ENCODE data around the gene UBR3. TPM values are rescaled to one million over a fixed set of nuclear protein-coding genes. Genes with fewer than 3 reads are reported as not detected.

UBR3 gene
- total and polyA plus RNA-seq, 4 experiments from 2014 or later = 4.3 to 43.5 (median 27.6) TPM

GRCh38 chr2:169797601-169798000 is 29.7 kb upstream of the UBR3 start:
- no peaks in the 10 kb centered on the region for H3K9me3 Mint-ChIP-seq
- H3K27me3 Mint-ChIP-seq = peaks cover 0 to 6% of the 10 kb centered on the region in 2 donors
- peak overlapping the region in 5 of 8 donors; percentile 42 to 72 (median 53) for H3K4me3 Mint-ChIP-seq
- no peak overlapping the region for H3K27ac ChIP-seq (ENCODE audit: low read depth, low read length)
- intact Hi-C loops (cut with micrococcal nuclease) = no loop called here
- ChIA-PET CTCF (ENCODE audit: partially characterized antibody) (no interaction called here), POLR2A (ENCODE audit: partially characterized antibody) (interaction anchor here (1.4 to 1.9 kb wide), 2 partner anchors 9 to 30 kb away, joined by 3 to 33 read pairs; partner anchors contain the start of gene UBR3)
- no peak overlapping the region for H3K4me3 ChIP-seq (ENCODE audit: low read length in 2 of 2)
- H3K9me3 ChIP-seq (ENCODE audit: control insufficient read depth in 1 of 2, low read length in 2 of 2) = no peaks in the 10 kb centered on the region
- H3K27ac Mint-ChIP-seq = peak overlapping the region in 4 of 7 donors; percentile 46 to 93 (median 72)
- H3K4me1 ChIP-seq (ENCODE audit: insufficient read depth, low read length) = peaks cover 38% of the 10 kb centered on the region
- peaks cover 15 to 40% (median 28%) of the 10 kb centered on the region in 4 donors for H3K4me1 Mint-ChIP-seq
- DNase-seq = no peak
- no peaks in the 10 kb centered on the region for H3K36me3 ChIP-seq (ENCODE audit: insufficient read depth, low read length)
- H3K36me3 Mint-ChIP-seq = peaks cover 8 to 23% of the 10 kb centered on the region in 2 donors
- no peaks in the 10 kb centered on the region for H3K27me3 ChIP-seq (ENCODE audit: insufficient read depth, low read length)

- Mint-ChIP-seq H3K9me3 (no peaks in the 10 kb centered on the region), H3K27me3 (peaks cover 0 to 6% of the 10 kb centered on the region in 2 donors), H3K4me3 (peak overlapping the region; percentile 84 to 94 (median 91)), H3K36me3 (peaks cover 10 to 26% of the 10 kb centered on the region in 2 donors), H3K27ac (peak overlapping the region; percentile 89 to 97 (median 93)), H3K4me1 (peaks cover 16 to 45% (median 33%) of the 10 kb centered on the region in 4 donors)
- Histone ChIP-seq H3K36me3 (ENCODE audit: insufficient read depth, low read length) (no peaks in the 10 kb centered on the region), H3K9me3 (ENCODE audit: control insufficient read depth in 1 of 2, low read length in 2 of 2) (no peaks in the 10 kb centered on the region), H3K27me3 (ENCODE audit: insufficient read depth, low read length) (no peaks in the 10 kb centered on the region), H3K27ac (ENCODE audit: low read depth, low read length) (peak overlapping the region; percentile 85), H3K4me3 (ENCODE audit: low read length in 2 of 2) (peak overlapping the region; percentile 45 to 95), H3K4me1 (ENCODE audit: insufficient read depth, low read length) (peaks cover 43% of the 10 kb centered on the region)
- ChIA-PET CTCF (ENCODE audit: partially characterized antibody) (interaction anchor here (1.0 kb wide), 1 partner anchor 26 kb away, joined by 3 read pairs; no protein-coding TSS in a partner anchor), POLR2A (ENCODE audit: partially characterized antibody) (interaction anchor here (0.8 to 2.6 kb wide), 11 partner anchors 10 to 1553 kb away, joined by 3 to 33 read pairs (median 5); partner anchors contain the start of genes CFAP210, FASTKD1, GORASP2 and METTL5)
- no peak for DNase-seq
- intact Hi-C loops (cut with micrococcal nuclease) = loop anchor here (1.0 to 2.0 kb wide), 3 partner anchors 104 to 226 kb away; partner anchors contain the start of genes CFAP210, FASTKD1, PHOSPHO2 and PPIG
Measured at GRCh38 chr2:169798397-169798717, 28.9 kb upstream of the UBR3 start.

GRCh38 chr2:169798718-169799592 is 28.3 kb upstream of the UBR3 start, which contains the start of gene SSB:
Gene SSB, plus strand, starts transcription at chr2:169798871. Its CDS starts 2,090 bp downstream, at chr2:169800961.
- Histone ChIP-seq H3K27ac (ENCODE audit: low read depth, low read length) (peak within 1 kb of the TSS; percentile 85), H3K9me3 (ENCODE audit: control insufficient read depth in 1 of 2, low read length in 2 of 2) (no peaks in the 10 kb centered on the region), H3K36me3 (ENCODE audit: insufficient read depth, low read length) (no peaks in the 10 kb centered on the region), H3K4me1 (ENCODE audit: insufficient read depth, low read length) (peaks cover 43% of the 10 kb centered on the region), H3K4me3 (ENCODE audit: low read length in 2 of 2) (peak within 1 kb of the TSS; percentile 45 to 95), H3K27me3 (ENCODE audit: insufficient read depth, low read length) (no peaks in the 10 kb centered on the region)
- peak within 1 kb of the TSS; percentile 93 to 97 (median 95) for H3K27ac Mint-ChIP-seq
- peaks cover 10 to 26% of the 10 kb centered on the region in 2 donors for H3K36me3 Mint-ChIP-seq
- CTCF ChIA-PET (ENCODE audit: partially characterized antibody) = interaction anchor here (1.0 kb wide), 1 partner anchor 25 kb away, joined by 3 read pairs; no protein-coding TSS in a partner anchor
- POLR2A ChIA-PET (ENCODE audit: partially characterized antibody) = interaction anchor here (0.8 to 2.6 kb wide), 11 partner anchors 9 to 1553 kb away, joined by 3 to 33 read pairs (median 5); partner anchors contain the start of genes CFAP210, FASTKD1, GORASP2 and METTL5
- peak within 1 kb of the TSS; percentile 84 to 95 (median 92) for H3K4me3 Mint-ChIP-seq
- H3K9me3 Mint-ChIP-seq = no peaks in the 10 kb centered on the region
- intact Hi-C loops (cut with micrococcal nuclease) = loop anchor here (1.0 to 2.0 kb wide), 4 partner anchors 25 to 226 kb away; partner anchors contain the start of genes CFAP210, FASTKD1, METTL5 and PHOSPHO2
- H3K4me1 Mint-ChIP-seq = peaks cover 16 to 45% (median 33%) of the 10 kb centered on the region in 4 donors
- H3K27me3 Mint-ChIP-seq = peaks cover 0 to 5% of the 10 kb centered on the region in 2 donors
- DNase-seq = peak; percentile 87 to 95 (median 89)

- no peak overlapping the region for H3K4me3 Mint-ChIP-seq
- POLR2A ChIA-PET (ENCODE audit: partially characterized antibody) = no interaction called here
Measured at GRCh38 chr2:169803480-169803879, 23.8 kb upstream of the UBR3 start.

GRCh38 chr2:169806586-169806985 is 20.7 kb upstream of the UBR3 start:
- Histone ChIP-seq H3K4me1 (ENCODE audit: insufficient read depth, low read length) (peaks cover 15% of the 10 kb centered on the region), H3K27me3 (ENCODE audit: insufficient read depth, low read length) (no peaks in the 10 kb centered on the region), H3K9me3 (ENCODE audit: control insufficient read depth in 1 of 2, low read length in 2 of 2) (no peaks in the 10 kb centered on the region), H3K27ac (ENCODE audit: low read depth, low read length) (no peak overlapping the region), H3K36me3 (ENCODE audit: insufficient read depth, low read length) (peaks cover 50% of the 10 kb centered on the region), H3K4me3 (ENCODE audit: low read length in 2 of 2) (no peak overlapping the region)
- H3K36me3 Mint-ChIP-seq = peaks cover 39 to 62% of the 10 kb centered on the region in 2 donors
- no peaks in the 10 kb centered on the region for H3K27me3 Mint-ChIP-seq
- POLR2A ChIA-PET (ENCODE audit: partially characterized antibody) = no interaction called here
- H3K4me3 Mint-ChIP-seq = no peak overlapping the region
- H3K27ac Mint-ChIP-seq = peak overlapping the region in 2 of 7 donors; percentile 10 to 16
- DNase-seq = no peak
- CTCF ChIA-PET (ENCODE audit: partially characterized antibody) = no interaction called here
- intact Hi-C loops (cut with micrococcal nuclease) = no loop called here
- H3K4me1 Mint-ChIP-seq = peaks cover 5 to 15% (median 12%) of the 10 kb centered on the region in 4 donors
- no peaks in the 10 kb centered on the region for H3K9me3 Mint-ChIP-seq

More at GRCh38 chr2:169803480-169803879, 23.8 kb upstream of the UBR3 start:
- Mint-ChIP-seq H3K4me1 (peaks cover 15 to 39% (median 30%) of the 10 kb centered on the region in 4 donors), H3K36me3 (peaks cover 21 to 55% of the 10 kb centered on the region in 2 donors), H3K27ac (peak overlapping the region in 1 of 7 donors; percentile 48), H3K9me3 (no peaks in the 10 kb centered on the region), H3K27me3 (no peaks in the 10 kb centered on the region)
- intact Hi-C loops (cut with micrococcal nuclease) = no loop called here
- no peaks in the 10 kb centered on the region for H3K27me3 ChIP-seq (ENCODE audit: insufficient read depth, low read length)
- no peak overlapping the region for H3K4me3 ChIP-seq (ENCODE audit: low read length in 2 of 2)
- H3K9me3 ChIP-seq (ENCODE audit: control insufficient read depth in 1 of 2, low read length in 2 of 2) = no peaks in the 10 kb centered on the region
- peaks cover 35% of the 10 kb centered on the region for H3K36me3 ChIP-seq (ENCODE audit: insufficient read depth, low read length)
- H3K27ac ChIP-seq (ENCODE audit: low read depth, low read length) = no peak overlapping the region
- peaks cover 37% of the 10 kb centered on the region for H3K4me1 ChIP-seq (ENCODE audit: insufficient read depth, low read length)
- CTCF ChIA-PET (ENCODE audit: partially characterized antibody) = no interaction called here
- no peak for DNase-seq

- no peak for DNase-seq
- Histone ChIP-seq H3K9me3 (ENCODE audit: control insufficient read depth in 1 of 2, low read length in 2 of 2) (no peaks in the 10 kb centered on the region), H3K36me3 (ENCODE audit: insufficient read depth, low read length) (peaks cover 59% of the 10 kb centered on the region), H3K27ac (ENCODE audit: low read depth, low read length) (no peak overlapping the region), H3K27me3 (ENCODE audit: insufficient read depth, low read length) (no peaks in the 10 kb centered on the region), H3K4me1 (ENCODE audit: insufficient read depth, low read length) (no peaks in the 10 kb centered on the region), H3K4me3 (ENCODE audit: low read length in 2 of 2) (no peak overlapping the region)
- H3K27me3 Mint-ChIP-seq = no peaks in the 10 kb centered on the region
- H3K36me3 Mint-ChIP-seq = peaks cover 34 to 63% of the 10 kb centered on the region in 2 donors
- intact Hi-C loops (cut with micrococcal nuclease) = no loop called here
- H3K9me3 Mint-ChIP-seq = no peaks in the 10 kb centered on the region
- POLR2A ChIA-PET (ENCODE audit: partially characterized antibody) = interaction anchor here (0.6 to 1.1 kb wide), 2 partner anchors 10 to 20 kb away, joined by 3 to 4 read pairs; partner anchors contain the start of gene SSB
- peaks cover 0 to 1% (median 0%) of the 10 kb centered on the region in 4 donors for H3K4me1 Mint-ChIP-seq
- H3K4me3 Mint-ChIP-seq = no peak overlapping the region
- H3K27ac Mint-ChIP-seq = peak overlapping the region in 1 of 7 donors; percentile 6
- CTCF ChIA-PET (ENCODE audit: partially characterized antibody) = interaction anchor here (0.8 kb wide), 1 partner anchor 18 kb away, joined by 4 read pairs; no protein-coding TSS in a partner anchor
Measured at GRCh38 chr2:169808221-169808620, 19.0 kb upstream of the UBR3 start.

All from CD4-positive, alpha-beta memory T cell (primary cell).